Measurements from ENCODE around the gene TMEM135. TPM values are rescaled to one million over a fixed set of nuclear protein-coding genes. Genes with fewer than 3 reads are reported as not detected.

The TMEM135 gene
- total RNA-seq, 1 donor from 2014 or later: 22.3 TPM

DNA sequence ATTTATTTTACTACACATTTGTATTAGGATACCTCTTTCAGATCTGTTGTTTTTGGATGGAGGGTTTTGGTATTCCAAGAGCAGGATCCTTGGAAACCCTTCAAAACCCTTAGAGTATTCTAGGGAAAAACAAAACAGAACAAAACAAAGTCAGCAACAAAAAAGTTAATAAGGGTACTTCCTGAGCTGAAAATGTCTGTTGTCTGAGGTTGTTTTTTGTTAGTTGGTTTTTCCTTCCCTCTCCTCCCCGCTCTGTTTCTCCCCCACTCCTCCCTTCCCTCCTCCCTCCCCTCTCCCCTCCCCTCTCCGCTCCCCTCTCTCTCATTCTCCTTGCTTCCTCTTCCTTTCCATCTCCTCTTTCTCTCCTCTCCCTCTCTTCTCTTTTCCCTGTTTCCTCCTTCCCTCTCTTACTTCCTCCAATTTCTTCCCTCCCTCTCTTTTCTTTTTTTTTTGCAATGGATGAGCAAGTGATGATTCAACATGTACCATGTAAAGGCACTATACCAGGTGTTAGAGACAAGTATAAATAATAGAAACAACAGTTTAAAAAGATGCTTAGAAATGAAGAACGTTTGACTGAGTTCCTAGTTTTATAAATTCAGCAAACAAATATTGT lies 160.6 kb downstream of the TMEM135 start:
- Histone ChIP-seq H3K9me3 (no peaks in the 10 kb centered on the region), H3K4me1 (no peaks in the 10 kb centered on the region), H3K27ac (no peak overlapping the region), H3K27me3 (ENCODE audit: low read depth) (no peaks in the 10 kb centered on the region), H3K36me3 (no peaks in the 10 kb centered on the region), H3K4me3 (no peak overlapping the region)
- intact Hi-C loops (cut with DNase I): no loop called here
- no peak for DNase-seq
- ATAC-seq: no peak
- TF ChIP-seq, protein P1, sequence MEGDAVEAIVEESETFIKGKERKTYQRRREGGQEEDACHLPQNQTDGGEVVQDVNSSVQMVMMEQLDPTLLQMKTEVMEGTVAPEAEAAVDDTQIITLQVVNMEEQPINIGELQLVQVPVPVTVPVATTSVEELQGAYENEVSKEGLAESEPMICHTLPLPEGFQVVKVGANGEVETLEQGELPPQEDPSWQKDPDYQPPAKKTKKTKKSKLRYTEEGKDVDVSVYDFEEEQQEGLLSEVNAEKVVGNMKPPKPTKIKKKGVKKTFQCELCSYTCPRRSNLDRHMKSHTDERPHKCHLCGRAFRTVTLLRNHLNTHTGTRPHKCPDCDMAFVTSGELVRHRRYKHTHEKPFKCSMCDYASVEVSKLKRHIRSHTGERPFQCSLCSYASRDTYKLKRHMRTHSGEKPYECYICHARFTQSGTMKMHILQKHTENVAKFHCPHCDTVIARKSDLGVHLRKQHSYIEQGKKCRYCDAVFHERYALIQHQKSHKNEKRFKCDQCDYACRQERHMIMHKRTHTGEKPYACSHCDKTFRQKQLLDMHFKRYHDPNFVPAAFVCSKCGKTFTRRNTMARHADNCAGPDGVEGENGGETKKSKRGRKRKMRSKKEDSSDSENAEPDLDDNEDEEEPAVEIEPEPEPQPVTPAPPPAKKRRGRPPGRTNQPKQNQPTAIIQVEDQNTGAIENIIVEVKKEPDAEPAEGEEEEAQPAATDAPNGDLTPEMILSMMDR (IDR thresholded peaks at IDR 0.05): no peak

DNA sequence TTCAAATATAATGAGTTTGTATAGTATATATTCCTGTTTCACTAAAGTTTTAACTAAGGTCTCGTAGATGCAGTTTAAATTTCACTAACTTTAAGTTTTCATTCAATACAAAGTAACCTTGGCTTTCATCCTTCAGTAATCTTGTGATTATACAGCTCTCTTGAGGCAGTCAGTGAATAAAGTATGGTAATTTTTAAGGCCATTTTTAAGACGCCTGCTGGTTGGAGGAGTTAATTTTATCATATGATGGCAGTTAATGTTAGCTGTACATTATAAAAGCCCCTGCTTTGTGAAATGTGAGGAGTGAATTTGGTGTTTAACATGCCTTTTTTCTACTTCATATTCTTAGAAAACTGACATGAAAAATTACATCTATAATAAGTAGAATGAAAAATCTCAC lies 163.6 kb downstream of the TMEM135 start:
- Histone ChIP-seq H3K27ac (no peak overlapping the region), H3K27me3 (ENCODE audit: low read depth) (no peaks in the 10 kb centered on the region), H3K9me3 (no peaks in the 10 kb centered on the region), H3K4me3 (no peak overlapping the region), H3K4me1 (no peaks in the 10 kb centered on the region), H3K36me3 (no peaks in the 10 kb centered on the region)
- no peak for ATAC-seq
- TF ChIP-seq, protein P1 (IDR thresholded peaks at IDR 0.05): no peak
- intact Hi-C loops (cut with DNase I): no loop called here
- DNase-seq: no peak

DNA sequence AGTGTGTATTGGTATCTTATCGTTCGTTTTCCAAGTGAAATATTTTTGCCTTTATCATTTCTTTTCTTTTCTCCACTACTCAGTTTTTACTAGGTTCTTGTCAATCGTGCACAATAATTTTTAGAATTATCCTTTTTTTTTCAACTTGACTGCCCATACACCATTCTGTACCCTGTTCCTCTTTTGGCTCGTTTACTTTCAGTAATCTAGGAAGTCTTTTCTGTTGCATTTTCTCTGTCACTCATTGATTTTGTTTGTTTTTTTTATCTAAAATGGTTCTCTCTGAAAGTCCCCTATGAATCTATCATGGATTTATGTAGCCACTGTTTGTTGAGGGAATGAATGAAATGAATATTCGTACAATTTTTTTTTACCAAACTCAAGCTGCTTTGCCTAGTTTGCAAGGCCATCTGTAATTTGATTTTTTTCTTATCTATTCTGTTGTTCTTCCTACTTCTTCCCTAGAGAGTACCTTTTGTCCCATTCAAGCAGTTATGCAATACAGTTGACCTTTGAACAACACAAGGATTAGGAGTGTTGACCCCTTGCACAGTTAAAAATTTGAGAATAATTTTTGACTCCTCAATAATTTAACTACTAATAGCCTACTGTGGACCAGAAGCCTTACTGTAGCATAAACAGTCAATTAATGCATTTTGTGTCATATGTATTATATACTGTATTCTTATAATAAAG lies 166.3 kb downstream of the TMEM135 start:
- Histone ChIP-seq H3K9me3 (no peaks in the 10 kb centered on the region), H3K27ac (no peak overlapping the region), H3K27me3 (ENCODE audit: low read depth) (no peaks in the 10 kb centered on the region), H3K4me1 (no peaks in the 10 kb centered on the region), H3K36me3 (no peaks in the 10 kb centered on the region), H3K4me3 (no peak overlapping the region)
- DNase-seq (no peak), ATAC-seq (no peak)
- intact Hi-C loops (cut with DNase I): no loop called here
- TF ChIP-seq, protein P1 (IDR thresholded peaks at IDR 0.05): no peak

DNA sequence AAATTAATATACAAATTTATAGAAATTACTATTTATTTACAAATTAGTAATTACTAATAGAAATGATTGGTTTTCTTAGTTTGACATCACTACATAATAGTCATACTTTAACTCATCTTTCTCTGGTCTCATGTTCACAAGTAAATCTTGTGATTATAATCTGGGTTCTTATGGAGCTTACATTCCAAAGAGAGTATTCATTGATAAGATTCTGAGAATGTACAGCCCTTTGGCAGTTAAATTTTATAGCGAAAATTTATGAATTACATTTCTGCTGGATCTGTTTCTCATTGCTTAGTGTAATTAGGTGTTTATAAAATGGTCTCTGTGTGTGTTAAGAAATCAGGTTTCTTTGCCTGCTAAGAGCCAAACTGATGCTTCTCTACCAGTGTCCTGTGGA lies 175.2 kb downstream of the TMEM135 start:
- Histone ChIP-seq H3K27me3 (ENCODE audit: low read depth) (no peaks in the 10 kb centered on the region), H3K4me1 (no peaks in the 10 kb centered on the region), H3K27ac (no peak overlapping the region), H3K9me3 (no peaks in the 10 kb centered on the region), H3K36me3 (no peaks in the 10 kb centered on the region), H3K4me3 (no peak overlapping the region)
- TF ChIP-seq, protein P1 (IDR thresholded peaks at IDR 0.05): no peak
- DNase-seq: no peak
- intact Hi-C loops (cut with DNase I): no loop called here
- no peak for ATAC-seq

DNA sequence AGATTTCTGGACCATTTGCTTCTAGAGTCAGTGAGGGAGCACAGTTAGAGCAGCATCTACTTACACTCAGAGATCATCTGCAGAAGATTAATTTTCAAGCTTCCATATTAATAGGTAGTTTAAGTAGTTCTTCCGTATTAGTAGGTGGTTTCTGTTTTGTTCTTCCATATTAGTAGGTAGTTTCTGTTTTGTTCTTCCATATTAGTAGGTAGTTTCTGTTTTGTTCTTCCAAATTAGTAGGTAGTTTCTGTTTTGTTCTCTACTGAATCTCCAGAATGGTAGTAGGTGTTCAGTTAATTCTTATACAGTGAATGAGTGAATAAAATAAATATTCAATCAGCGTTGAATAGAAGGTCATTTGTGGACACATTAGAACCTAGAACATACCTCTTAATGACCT lies 175.7 kb downstream of the TMEM135 start:
- no peak overlapping the region for H3K27ac ChIP-seq
- no peaks in the 10 kb centered on the region for H3K9me3 ChIP-seq
- DNase-seq (no peak), ATAC-seq (no peak)
- no peak overlapping the region for H3K4me3 ChIP-seq
- H3K36me3 ChIP-seq: no peaks in the 10 kb centered on the region
- intact Hi-C loops (cut with DNase I): no loop called here
- no peaks in the 10 kb centered on the region for H3K4me1 ChIP-seq
- no peaks in the 10 kb centered on the region for H3K27me3 ChIP-seq (ENCODE audit: low read depth)
- TF ChIP-seq, protein P1 (IDR thresholded peaks at IDR 0.05): no peak
